ENCODE results near the gene DHRSX. TPM values are rescaled to one million over a fixed set of nuclear protein-coding genes. Genes with fewer than 3 reads are reported as not detected.

Gene DHRSX
- total RNA-seq, 1 donor from 2014 or later, result 24.9 TPM

- peak; percentile 69 for DNase-seq (ENCODE audit: low spot score)
- intact Hi-C loops (cut with DNase I), result loop anchor here (5.0 to 10.0 kb wide), 2 partner anchors 175 to 193 kb away; partner anchors contain the start of gene CD99
These were observed 1.4 kb upstream of the DHRSX start for GRCh38 chrX:2502120-2502667.

GRCh38 chrX:2501559-2502102, 855 bp upstream of the DHRSX start:
- intact Hi-C loops (cut with DNase I), result loop anchor here (5.0 to 10.0 kb wide), 2 partner anchors 174 to 193 kb away; partner anchors contain the start of gene CD99
- peak; percentile 70 for DNase-seq (ENCODE audit: low spot score)

- peak; percentile 80 for DNase-seq (ENCODE audit: low spot score)
- intact Hi-C loops (cut with DNase I), result loop anchor here (5.0 to 10.0 kb wide), 2 partner anchors 173 to 195 kb away; partner anchors contain the start of gene CD99
These were observed 529 bp downstream of the DHRSX start for GRCh38 chrX:2500091-2500802.

- intact Hi-C loops (cut with DNase I), result loop anchor here (5.0 kb wide), 1 partner anchor 157 kb away; no protein-coding TSS in a partner anchor
- DNase-seq (ENCODE audit: low spot score), result peak; percentile 50
These were observed 1.3 kb downstream of the DHRSX start for GRCh38 chrX:2499507-2499906.

- DNase-seq (ENCODE audit: low spot score), result peak; percentile 75
- intact Hi-C loops (cut with DNase I), result loop anchor here (5.0 kb wide), 1 partner anchor 157 kb away; no protein-coding TSS in a partner anchor
These were observed 1.9 kb downstream of the DHRSX start for GRCh38 chrX:2498781-2499302.

GRCh38 chrX:2497961-2498780, 2.6 kb downstream of the DHRSX start:
- intact Hi-C loops (cut with DNase I), result loop anchor here (5.0 kb wide), 1 partner anchor 156 kb away; no protein-coding TSS in a partner anchor
- DNase-seq (ENCODE audit: low spot score), result peak; percentile 63

- peak; percentile 64 for DNase-seq (ENCODE audit: low spot score)
- intact Hi-C loops (cut with DNase I), result loop anchor here (5.0 kb wide), 1 partner anchor 153 kb away; no protein-coding TSS in a partner anchor
These were observed 5.2 kb downstream of the DHRSX start for GRCh38 chrX:2495595-2495994.

- intact Hi-C loops (cut with DNase I), result no loop called here
- DNase-seq (ENCODE audit: low spot score), result peak; percentile 47
These were observed 8.1 kb downstream of the DHRSX start for GRCh38 chrX:2492531-2493218.

GRCh38 chrX:2490634-2491033, 10.1 kb downstream of the DHRSX start:
- no peak for DNase-seq (ENCODE audit: low spot score)
- intact Hi-C loops (cut with DNase I), result no loop called here

GRCh38 chrX:2489446-2490445, 11.0 kb downstream of the DHRSX start:
- no peak for DNase-seq (ENCODE audit: low spot score)
- intact Hi-C loops (cut with DNase I), result no loop called here

- intact Hi-C loops (cut with DNase I), result no loop called here
These were observed 12.0 kb downstream of the DHRSX start for GRCh38 chrX:2488621-2489285.

GRCh38 chrX:2487366-2487765, 13.4 kb downstream of the DHRSX start:
- intact Hi-C loops (cut with DNase I), result no loop called here
- DNase-seq (ENCODE audit: low spot score), result peak; percentile 29

More at GRCh38 chrX:2488621-2489285, 12.0 kb downstream of the DHRSX start:
- DNase-seq (ENCODE audit: low spot score), result no peak

GRCh38 chrX:2486476-2487133, 14.2 kb downstream of the DHRSX start:
- intact Hi-C loops (cut with DNase I), result no loop called here
- peak; percentile 61 for DNase-seq (ENCODE audit: low spot score)

GRCh38 chrX:2485789-2486345, 14.9 kb downstream of the DHRSX start:
- intact Hi-C loops (cut with DNase I), result no loop called here
- DNase-seq (ENCODE audit: low spot score), result peak; percentile 5

- peak; percentile 57 for DNase-seq (ENCODE audit: low spot score)
- intact Hi-C loops (cut with DNase I), result no loop called here
These were observed 15.8 kb downstream of the DHRSX start for GRCh38 chrX:2484721-2485648.

All from cardiac septum (tissue), 1 donor.